Measurements from ENCODE around the gene AUTS2. TPM values are rescaled to one million over a fixed set of nuclear protein-coding genes. Genes with fewer than 3 reads are reported as not detected.

AUTS2 gene
- total and polyA plus RNA-seq, 2 donors = 13.4 to 87.7 TPM

- Histone ChIP-seq H3K4me3 (ENCODE audit: low read depth, low read length) (no peak overlapping the region), H3K27ac (ENCODE audit: low read depth) (no peak overlapping the region), H3K36me3 (ENCODE audit: insufficient read depth) (no peaks in the 10 kb centered on the region), H3K4me1 (ENCODE audit: insufficient read depth) (no peaks in the 10 kb centered on the region)
- DNase-seq (ENCODE audit: extremely low spot score) = no peak
- whole genome bisulfite sequencing = 86% methylated on average over 5 of the region's 5 CpGs
Observed at GRCh38 chr7:70525991-70526390, 927.7 kb downstream of the AUTS2 start.

GRCh38 chr7:70527520-70528115 is 929.3 kb downstream of the AUTS2 start:
- no peak for DNase-seq (ENCODE audit: extremely low spot score)
- Histone ChIP-seq H3K4me1 (ENCODE audit: insufficient read depth) (no peaks in the 10 kb centered on the region), H3K4me3 (ENCODE audit: low read depth, low read length) (no peak overlapping the region), H3K27ac (ENCODE audit: low read depth) (no peak overlapping the region), H3K36me3 (ENCODE audit: insufficient read depth) (no peaks in the 10 kb centered on the region)
- 73% methylated on average over 3 of the region's 3 CpGs for WGBS

GRCh38 chr7:70529436-70529835 is 931.2 kb downstream of the AUTS2 start:
- no peak overlapping the region for H3K4me3 ChIP-seq (ENCODE audit: low read depth, low read length)
- H3K27ac ChIP-seq (ENCODE audit: low read depth) = no peak overlapping the region
- no peaks in the 10 kb centered on the region for H3K36me3 ChIP-seq (ENCODE audit: insufficient read depth)
- no peaks in the 10 kb centered on the region for H3K4me1 ChIP-seq (ENCODE audit: insufficient read depth)
- DNase-seq (ENCODE audit: extremely low spot score) = no peak
- whole genome bisulfite sequencing = 94% methylated on average over 5 of the region's 5 CpGs

- H3K27ac ChIP-seq (ENCODE audit: low read depth) = no peak overlapping the region
- WGBS = 73% methylated on average over 8 of the region's 8 CpGs
Observed at GRCh38 chr7:70529914-70530585, 931.8 kb downstream of the AUTS2 start.

GRCh38 chr7:70533614-70534013 is 935.3 kb downstream of the AUTS2 start:
- DNase-seq (ENCODE audit: extremely low spot score) = no peak
- WGBS = 78% methylated on average over 2 of the region's 2 CpGs
- Histone ChIP-seq H3K4me1 (ENCODE audit: insufficient read depth) (no peaks in the 10 kb centered on the region), H3K27ac (ENCODE audit: low read depth) (no peak overlapping the region), H3K4me3 (ENCODE audit: low read depth, low read length) (no peak overlapping the region), H3K36me3 (ENCODE audit: insufficient read depth) (no peaks in the 10 kb centered on the region)

More at GRCh38 chr7:70529914-70530585, 931.8 kb downstream of the AUTS2 start:
- Histone ChIP-seq H3K36me3 (ENCODE audit: insufficient read depth) (no peaks in the 10 kb centered on the region), H3K4me3 (ENCODE audit: low read depth, low read length) (no peak overlapping the region), H3K4me1 (ENCODE audit: insufficient read depth) (no peaks in the 10 kb centered on the region)
- DNase-seq (ENCODE audit: extremely low spot score) = no peak

- no peak overlapping the region for H3K4me3 ChIP-seq (ENCODE audit: low read depth, low read length)
- H3K27ac ChIP-seq (ENCODE audit: low read depth) = no peak overlapping the region
- no peaks in the 10 kb centered on the region for H3K4me1 ChIP-seq (ENCODE audit: insufficient read depth)
- DNase-seq (ENCODE audit: extremely low spot score) = no peak
- no peaks in the 10 kb centered on the region for H3K36me3 ChIP-seq (ENCODE audit: insufficient read depth)
Observed at GRCh38 chr7:70539205-70539604, 940.9 kb downstream of the AUTS2 start.

GRCh38 chr7:70539617-70540016 is 941.3 kb downstream of the AUTS2 start:
- DNase-seq (ENCODE audit: extremely low spot score) = no peak
- no peak overlapping the region for H3K27ac ChIP-seq (ENCODE audit: low read depth)
- H3K4me3 ChIP-seq (ENCODE audit: low read depth, low read length) = no peak overlapping the region
- no peaks in the 10 kb centered on the region for H3K36me3 ChIP-seq (ENCODE audit: insufficient read depth)
- 87% methylated on average over 9 of the region's 9 CpGs for WGBS
- H3K4me1 ChIP-seq (ENCODE audit: insufficient read depth) = no peaks in the 10 kb centered on the region

GRCh38 chr7:70540641-70541040 is 942.4 kb downstream of the AUTS2 start:
- H3K4me1 ChIP-seq (ENCODE audit: insufficient read depth) = no peaks in the 10 kb centered on the region
- no peak overlapping the region for H3K27ac ChIP-seq (ENCODE audit: low read depth)
- H3K4me3 ChIP-seq (ENCODE audit: low read depth, low read length) = no peak overlapping the region
- no peak for DNase-seq (ENCODE audit: extremely low spot score)
- H3K36me3 ChIP-seq (ENCODE audit: insufficient read depth) = no peaks in the 10 kb centered on the region
- WGBS = 78% methylated on average over 1 of the region's 1 CpG

GRCh38 chr7:70542750-70543376 is 944.6 kb downstream of the AUTS2 start:
- Histone ChIP-seq H3K4me3 (ENCODE audit: low read depth, low read length) (no peak overlapping the region), H3K36me3 (ENCODE audit: insufficient read depth) (no peaks in the 10 kb centered on the region), H3K27ac (ENCODE audit: low read depth) (no peak overlapping the region), H3K4me1 (ENCODE audit: insufficient read depth) (no peaks in the 10 kb centered on the region)
- no peak for DNase-seq (ENCODE audit: extremely low spot score)
- WGBS = 93% methylated on average over 1 of the region's 1 CpG

- H3K36me3 ChIP-seq (ENCODE audit: insufficient read depth) = no peaks in the 10 kb centered on the region
- no peak for DNase-seq (ENCODE audit: extremely low spot score)
- no peaks in the 10 kb centered on the region for H3K4me1 ChIP-seq (ENCODE audit: insufficient read depth)
- H3K27ac ChIP-seq (ENCODE audit: low read depth) = no peak overlapping the region
- 95% methylated on average over 2 of the region's 2 CpGs for WGBS
- H3K4me3 ChIP-seq (ENCODE audit: low read depth, low read length) = no peak overlapping the region
Observed at GRCh38 chr7:70544016-70544415, 945.7 kb downstream of the AUTS2 start.

- WGBS = 86% methylated on average over 6 of the region's 6 CpGs
- no peak overlapping the region for H3K4me3 ChIP-seq (ENCODE audit: low read depth, low read length)
- no peak for DNase-seq (ENCODE audit: extremely low spot score)
- no peaks in the 10 kb centered on the region for H3K36me3 ChIP-seq (ENCODE audit: insufficient read depth)
- H3K4me1 ChIP-seq (ENCODE audit: insufficient read depth) = no peaks in the 10 kb centered on the region
- no peak overlapping the region for H3K27ac ChIP-seq (ENCODE audit: low read depth)
Observed at GRCh38 chr7:70545214-70545613, 946.9 kb downstream of the AUTS2 start.

GRCh38 chr7:70552141-70552540 is 953.9 kb downstream of the AUTS2 start:
- H3K36me3 ChIP-seq (ENCODE audit: insufficient read depth) = no peaks in the 10 kb centered on the region
- WGBS = 75% methylated on average over 3 of the region's 3 CpGs

GRCh38 chr7:70553364-70553763 is 955.1 kb downstream of the AUTS2 start:
- Histone ChIP-seq H3K27ac (ENCODE audit: low read depth) (no peak overlapping the region), H3K4me3 (ENCODE audit: low read depth, low read length) (no peak overlapping the region), H3K4me1 (ENCODE audit: insufficient read depth) (no peaks in the 10 kb centered on the region), H3K36me3 (ENCODE audit: insufficient read depth) (no peaks in the 10 kb centered on the region)
- WGBS = 88% methylated on average over 1 of the region's 1 CpG
- DNase-seq (ENCODE audit: extremely low spot score) = no peak

More at GRCh38 chr7:70552141-70552540, 953.9 kb downstream of the AUTS2 start:
- DNase-seq (ENCODE audit: extremely low spot score) = no peak
- no peak overlapping the region for H3K4me3 ChIP-seq (ENCODE audit: low read depth, low read length)
- no peak overlapping the region for H3K27ac ChIP-seq (ENCODE audit: low read depth)
- no peaks in the 10 kb centered on the region for H3K4me1 ChIP-seq (ENCODE audit: insufficient read depth)

- WGBS = 98% methylated on average over 1 of the region's 1 CpG
- Histone ChIP-seq H3K27ac (ENCODE audit: low read depth) (no peak overlapping the region), H3K4me3 (ENCODE audit: low read depth, low read length) (no peak overlapping the region), H3K4me1 (ENCODE audit: insufficient read depth) (no peaks in the 10 kb centered on the region), H3K36me3 (ENCODE audit: insufficient read depth) (no peaks in the 10 kb centered on the region)
- no peak for DNase-seq (ENCODE audit: extremely low spot score)
Observed at GRCh38 chr7:70554646-70555045, 956.4 kb downstream of the AUTS2 start.
